NCI-H128 (cell line): ENCODE results near the gene ACP7.

Experiments used
- DNase-seq: peaks from one replicate; lab custom pipeline; 2025; ENCODE audit not compliant: unreplicated experiment; lab: John Stamatoyannopoulos, UW

ACP7 gene

GRCh38 chr19:39146686-39147450, 62.7 kb downstream of the ACP7 start:
- DNase-seq, result no peak

- no peak for DNase-seq
Measured at GRCh38 chr19:39147480-39147879, 63.3 kb downstream of the ACP7 start.

- no peak for DNase-seq
Measured at GRCh38 chr19:39148939-39149529, 64.9 kb downstream of the ACP7 start.

GRCh38 chr19:39150235-39150634, 66.1 kb downstream of the ACP7 start:
- no peak for DNase-seq

GRCh38 chr19:39150807-39151600, 66.8 kb downstream of the ACP7 start:
- DNase-seq, result no peak

GRCh38 chr19:39152066-39152465, 67.9 kb downstream of the ACP7 start:
- no peak for DNase-seq

- DNase-seq, result no peak
Measured at GRCh38 chr19:39154100-39154628, 70.0 kb downstream of the ACP7 start.

- no peak for DNase-seq
Measured at GRCh38 chr19:39154629-39155100, 70.5 kb downstream of the ACP7 start.

GRCh38 chr19:39155114-39155700, 71.0 kb downstream of the ACP7 start:
- DNase-seq, result no peak

GRCh38 chr19:39155741-39156140, 71.6 kb downstream of the ACP7 start:
- no peak for DNase-seq

GRCh38 chr19:39156326-39157230, 72.4 kb downstream of the ACP7 start:
- DNase-seq, result no peak

GRCh38 chr19:39157275-39157996, 73.3 kb downstream of the ACP7 start:
- DNase-seq, result no peak

- no peak for DNase-seq
Measured at GRCh38 chr19:39157997-39158389, 73.8 kb downstream of the ACP7 start.

GRCh38 chr19:39158646-39159260, 74.6 kb downstream of the ACP7 start:
- DNase-seq, result no peak

GRCh38 chr19:39160523-39160861, 76.3 kb downstream of the ACP7 start:
- no peak for DNase-seq
